ENCODE data around the gene BBS9. TPM values are rescaled to one million over a fixed set of nuclear protein-coding genes. Genes with fewer than 3 reads are reported as not detected.

Gene BBS9
- total and polyA plus RNA-seq, 2 donors (not counting 3 experiments of a cell fraction or from before 2014, with no cell fraction given) = 5.7 to 17.4 TPM

DNA sequence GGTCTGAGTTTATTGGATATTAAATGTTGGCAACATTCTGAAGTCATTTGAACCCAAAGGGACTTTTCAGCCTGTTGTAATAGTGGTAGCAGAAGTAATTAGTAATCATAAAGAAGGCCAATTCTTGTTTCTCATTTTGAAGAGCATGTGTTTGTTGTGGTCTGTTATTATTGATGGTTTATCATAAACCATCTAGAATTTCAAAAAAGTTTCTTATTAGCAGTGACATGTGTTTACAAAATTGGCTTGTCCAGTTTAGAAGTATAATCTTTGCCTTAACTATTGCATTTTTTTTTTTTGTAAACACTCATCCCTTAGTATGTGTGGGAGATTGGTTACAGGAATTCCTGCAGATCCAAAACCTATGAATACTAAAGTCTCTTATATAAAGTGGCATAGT, 177.8 kb downstream of the BBS9 start:
- no peak for DNase-seq (ENCODE audit: low read depth, low spot score)
- H3K27me3 ChIP-seq (ENCODE audit: control insufficient read depth in 2 of 2, insufficient read depth in 2 of 2, low read length in 2 of 2) = no peaks in the 10 kb centered on the region
- intact Hi-C loops (cut with micrococcal nuclease) (no loop called here), dilution Hi-C loops (cut with MboI; ENCODE audit: extremely low pct_ligation_motif_present, low sequenced_read_pairs) (no loop called here)
- ChIA-PET POLR2A (no interaction called here), CTCF (no interaction called here)
- H3K4me2 ChIP-seq (ENCODE audit: insufficient read depth, low read length) = no peak overlapping the region
- no TSS peak for BruUV-seq (replicated peaks)
- no peak overlapping the region for H2AFZ ChIP-seq (ENCODE audit: low read depth, low read length)
- H3K79me2 ChIP-seq (ENCODE audit: control insufficient read depth, insufficient read depth, low read length) = no peaks in the 10 kb centered on the region
- H3K9ac ChIP-seq (replicated peaks; ENCODE audit: extremely low read depth, insufficient read depth, low read length) = no peak overlapping the region
- H3K4me3 ChIP-seq (replicated peaks in 1 of 3; ENCODE audit: insufficient read depth in 1 of 3, low read depth in 1 of 3, low read length in 3 of 3) = no peak overlapping the region
- TF ChIP-seq, protein P1, sequence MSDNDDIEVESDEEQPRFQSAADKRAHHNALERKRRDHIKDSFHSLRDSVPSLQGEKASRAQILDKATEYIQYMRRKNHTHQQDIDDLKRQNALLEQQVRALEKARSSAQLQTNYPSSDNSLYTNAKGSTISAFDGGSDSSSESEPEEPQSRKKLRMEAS (IDR thresholded peaks at IDR 0.05; ENCODE audit: insufficient read depth, insufficient read length) = no peak
- TF ChIP-seq JUN (IDR thresholded peaks at IDR 0.05; ENCODE audit: borderline replicate concordance, insufficient read depth, insufficient read length, low read depth) (no peak), GATA2 (IDR thresholded peaks at IDR 0.05; ENCODE audit: insufficient read depth, insufficient read length, low read depth, low read length) (no peak), EZH2 (IDR thresholded peaks at IDR 0.05; ENCODE audit: borderline replicate concordance, low read depth, low read length, severe bottlenecking) (no peak), FOS (IDR thresholded peaks at IDR 0.05; ENCODE audit: borderline replicate concordance, insufficient read depth, low read length) (no peak), MYC (IDR thresholded peaks at IDR 0.05; ENCODE audit: low read depth, low read length) (no peak), POLR2A (IDR thresholded peaks at IDR 0.05; ENCODE audit: low read depth, low read length) (no peak), POLR2AphosphoS5 (IDR thresholded peaks at IDR 0.05; ENCODE audit: insufficient read depth, low read depth, low read length) (no peak)
- TF ChIP-seq, protein P2, sequence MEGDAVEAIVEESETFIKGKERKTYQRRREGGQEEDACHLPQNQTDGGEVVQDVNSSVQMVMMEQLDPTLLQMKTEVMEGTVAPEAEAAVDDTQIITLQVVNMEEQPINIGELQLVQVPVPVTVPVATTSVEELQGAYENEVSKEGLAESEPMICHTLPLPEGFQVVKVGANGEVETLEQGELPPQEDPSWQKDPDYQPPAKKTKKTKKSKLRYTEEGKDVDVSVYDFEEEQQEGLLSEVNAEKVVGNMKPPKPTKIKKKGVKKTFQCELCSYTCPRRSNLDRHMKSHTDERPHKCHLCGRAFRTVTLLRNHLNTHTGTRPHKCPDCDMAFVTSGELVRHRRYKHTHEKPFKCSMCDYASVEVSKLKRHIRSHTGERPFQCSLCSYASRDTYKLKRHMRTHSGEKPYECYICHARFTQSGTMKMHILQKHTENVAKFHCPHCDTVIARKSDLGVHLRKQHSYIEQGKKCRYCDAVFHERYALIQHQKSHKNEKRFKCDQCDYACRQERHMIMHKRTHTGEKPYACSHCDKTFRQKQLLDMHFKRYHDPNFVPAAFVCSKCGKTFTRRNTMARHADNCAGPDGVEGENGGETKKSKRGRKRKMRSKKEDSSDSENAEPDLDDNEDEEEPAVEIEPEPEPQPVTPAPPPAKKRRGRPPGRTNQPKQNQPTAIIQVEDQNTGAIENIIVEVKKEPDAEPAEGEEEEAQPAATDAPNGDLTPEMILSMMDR (IDR thresholded peaks at IDR 0.05; ENCODE audit: extremely low read depth in 1 of 2, insufficient read depth in 1 of 2, low read depth in 1 of 2, low read length in 2 of 2) = no peak
- H3K36me3 ChIP-seq (ENCODE audit: control insufficient read depth in 2 of 2, extremely low read depth in 1 of 2, insufficient read depth in 2 of 2, low read length in 2 of 2) = no peaks in the 10 kb centered on the region
- no peaks in the 10 kb centered on the region for H4K20me1 ChIP-seq (replicated peaks; ENCODE audit: control insufficient read depth, extremely low read depth, insufficient read depth, low read length)
- no peaks in the 10 kb centered on the region for H3K9me1 ChIP-seq (replicated peaks; ENCODE audit: control insufficient read depth, extremely low read depth, insufficient read depth, low read length)
- H3K9me3 ChIP-seq (replicated peaks; ENCODE audit: control insufficient read depth, insufficient read depth, low read length) = no peaks in the 10 kb centered on the region
- H3K27ac ChIP-seq (ENCODE audit: insufficient read depth, low read depth, low read length) = no peak overlapping the region
- no peak for FAIRE-seq
- H3K4me1 ChIP-seq (ENCODE audit: control insufficient read depth, extremely low read depth, insufficient read depth, low read length) = no peaks in the 10 kb centered on the region

Measured in endothelial cell of umbilical vein (primary cell).